GM21786 (cell line): Measurements from ENCODE around the gene NINJ2.
"Not testable (repeated sequence)": the region's sequence is repeated elsewhere in the genome, so short reads cannot be mapped to it uniquely, and the experiment has no call there.

Experiments used
- ATAC-seq: cut with Tn5 transposase; IDR thresholded peaks from one replicate; pipeline ENCODE4 v1.9.1; 2021; ENCODE audit not compliant: unreplicated experiment

NINJ2 gene

DNA sequence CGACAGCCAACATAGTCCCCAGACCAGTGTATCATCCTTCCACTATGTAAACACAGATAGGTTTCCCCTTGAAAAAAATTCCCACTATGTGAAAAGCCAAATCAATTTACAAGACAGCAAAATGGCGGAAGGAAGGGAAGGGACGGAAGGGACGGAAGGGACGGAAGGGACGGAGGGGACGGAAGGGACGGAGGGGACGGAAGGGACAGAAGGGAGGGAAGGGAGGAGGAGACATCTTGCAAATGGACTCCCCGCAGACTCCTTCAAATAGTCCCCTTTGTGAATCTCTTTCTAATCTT is 75.3 kb downstream of the NINJ2 start:
- no peak for ATAC-seq

DNA sequence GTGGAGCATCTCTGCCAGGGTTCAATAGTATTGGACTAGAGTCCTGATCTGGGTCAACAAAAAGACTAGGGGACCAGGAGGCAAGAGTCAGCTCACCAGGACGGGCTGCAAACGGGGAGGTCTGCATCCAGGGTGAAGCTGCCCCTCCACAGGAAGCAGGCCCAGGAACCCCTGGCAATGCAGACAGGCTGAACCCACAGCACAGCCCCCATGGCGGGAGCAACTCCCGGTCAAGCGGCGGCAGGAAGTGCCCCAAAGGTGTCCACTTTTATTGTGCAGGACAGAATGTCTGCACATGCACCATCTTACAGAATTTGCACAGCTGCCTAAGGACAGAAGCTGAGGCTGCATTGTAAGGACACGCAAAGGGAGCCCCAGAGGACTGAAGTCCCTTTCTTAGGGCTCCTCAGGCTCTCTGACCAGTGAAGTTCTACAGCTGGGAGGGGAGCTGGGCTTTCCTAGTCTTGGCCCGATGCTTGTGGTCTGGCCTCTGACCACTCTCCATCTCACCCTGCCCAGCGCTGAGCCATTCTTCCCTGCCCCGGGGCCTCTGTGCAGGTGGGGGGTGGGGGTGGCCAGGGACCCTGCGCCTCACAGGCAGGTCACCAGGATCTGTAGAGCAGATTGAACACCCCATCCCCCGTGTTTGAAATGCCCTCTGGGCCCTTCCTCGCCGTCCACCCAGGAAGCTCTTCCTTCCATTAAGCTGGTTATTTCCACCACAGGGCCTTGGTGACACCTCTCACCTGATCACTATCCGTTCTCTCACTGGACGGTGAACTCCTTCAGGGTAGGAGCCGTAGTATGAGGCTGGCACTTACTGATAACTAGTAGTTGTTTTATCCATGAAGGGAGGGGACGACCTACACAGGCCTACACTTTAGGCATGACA is 75.9 kb downstream of the NINJ2 start:
- ATAC-seq: no peak

DNA sequence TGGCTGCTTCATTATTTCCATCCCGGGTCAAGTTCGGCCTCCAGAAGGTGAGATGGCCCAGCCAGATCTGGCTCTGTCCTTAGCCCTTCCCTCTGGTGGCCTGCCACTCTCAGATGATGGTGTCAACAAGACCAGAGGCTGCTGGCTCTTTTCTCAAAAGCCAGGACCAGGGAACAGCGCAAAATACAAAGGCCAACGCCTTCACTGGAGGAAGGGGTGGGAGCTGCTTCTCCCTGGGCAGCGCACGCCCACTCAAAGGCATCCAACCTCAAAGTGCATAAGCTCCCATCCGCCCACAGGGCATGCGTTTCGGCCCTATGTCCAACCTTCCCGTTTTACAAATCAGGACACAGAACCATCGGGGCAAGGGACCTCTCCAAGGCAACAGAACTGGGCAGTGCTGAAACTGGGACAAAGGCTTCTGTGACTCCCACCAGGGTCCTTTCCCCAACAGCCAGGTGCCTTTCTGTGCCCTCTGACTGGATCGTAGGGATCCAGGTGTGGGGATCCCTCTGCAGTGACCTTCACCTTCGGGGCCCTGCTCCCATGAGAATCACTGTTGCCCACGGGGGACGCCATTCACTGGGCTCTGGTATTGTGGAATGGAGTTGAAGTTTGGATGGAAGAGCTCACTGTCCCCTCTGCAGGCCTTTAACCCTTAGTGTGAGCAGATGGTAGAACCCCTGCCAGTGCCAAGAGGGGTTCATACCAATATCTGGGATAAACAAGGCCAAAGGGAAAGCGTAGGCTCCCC is 76.8 kb downstream of the NINJ2 start:
- no peak for ATAC-seq

DNA sequence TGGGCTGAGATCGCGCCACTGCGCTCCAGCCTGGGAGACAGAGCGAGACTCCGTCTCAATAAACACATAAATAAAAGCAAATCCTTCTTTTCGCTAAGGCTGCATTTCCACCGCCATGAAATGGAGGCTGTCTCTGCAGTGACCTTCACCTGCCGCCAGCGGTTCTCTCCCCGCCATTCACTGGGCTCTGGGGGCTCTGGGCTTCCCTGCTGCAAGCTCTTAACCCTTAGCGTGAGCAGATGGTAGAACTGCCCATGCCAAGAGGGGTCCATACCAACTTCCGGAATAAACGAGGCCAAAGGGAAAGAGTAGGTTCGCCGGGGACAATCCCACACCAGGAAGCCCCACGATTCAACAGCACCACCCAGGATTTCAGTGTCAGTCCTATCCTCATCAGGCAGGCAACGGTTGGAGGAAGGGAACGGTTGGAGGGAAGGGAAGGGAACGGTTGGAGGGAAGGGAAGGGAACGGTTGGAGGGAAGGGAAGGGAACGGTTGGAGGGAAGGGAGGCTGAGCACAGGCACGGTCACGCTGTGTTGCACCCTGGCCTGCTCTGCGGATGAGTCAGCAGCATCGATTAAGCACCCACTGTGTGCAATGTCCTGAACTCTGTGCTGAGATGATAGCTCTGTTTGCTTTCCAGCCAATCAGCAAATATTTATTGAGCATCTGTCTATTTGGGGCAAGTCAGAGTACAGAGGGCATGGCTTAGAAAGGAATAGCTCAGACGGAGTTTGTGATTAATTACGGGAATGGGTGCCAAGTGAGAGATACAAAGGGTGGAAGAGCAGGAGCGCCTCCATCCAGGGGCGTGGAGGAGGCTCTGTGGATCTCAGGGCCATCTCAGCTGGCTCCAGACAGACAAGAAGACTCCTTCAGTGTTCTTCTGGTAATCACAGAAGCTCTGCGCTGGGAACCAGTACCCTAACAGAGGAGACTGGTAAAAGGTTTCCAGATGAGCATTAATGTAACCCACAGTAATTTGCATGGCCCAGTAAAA is 77.9 kb downstream of the NINJ2 start:
- no peak for ATAC-seq

DNA sequence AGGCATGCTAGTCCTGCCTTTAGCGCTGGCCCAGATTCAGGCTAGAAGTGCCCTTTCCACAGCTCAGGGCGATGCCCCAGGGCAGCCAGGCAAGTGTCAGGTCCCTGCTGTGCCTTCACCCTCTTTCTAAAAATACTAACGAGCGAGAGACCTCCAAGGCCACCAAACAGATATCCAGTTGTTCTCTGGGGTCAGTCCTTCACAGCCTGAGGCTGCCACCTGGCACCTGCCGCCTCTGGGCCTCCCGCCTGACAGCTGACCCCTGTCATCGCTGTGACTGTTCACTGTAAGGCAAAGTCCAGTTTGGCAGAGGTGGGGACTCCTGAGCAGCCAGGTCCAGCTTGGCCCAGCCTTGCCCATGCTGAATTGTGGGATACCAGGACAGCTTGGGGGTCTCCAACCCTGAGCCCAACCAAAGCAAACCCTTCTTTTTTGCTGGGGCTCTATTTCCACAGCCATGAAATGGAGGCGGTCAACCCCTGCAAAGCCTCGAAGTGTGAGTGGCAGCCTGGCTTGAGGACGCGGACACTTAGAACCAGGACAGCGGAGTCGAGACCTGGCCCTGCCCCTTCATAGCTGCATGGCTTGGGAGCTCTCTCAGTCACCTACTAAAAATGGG is 79.9 kb downstream of the NINJ2 start:
- no peak for ATAC-seq

DNA sequence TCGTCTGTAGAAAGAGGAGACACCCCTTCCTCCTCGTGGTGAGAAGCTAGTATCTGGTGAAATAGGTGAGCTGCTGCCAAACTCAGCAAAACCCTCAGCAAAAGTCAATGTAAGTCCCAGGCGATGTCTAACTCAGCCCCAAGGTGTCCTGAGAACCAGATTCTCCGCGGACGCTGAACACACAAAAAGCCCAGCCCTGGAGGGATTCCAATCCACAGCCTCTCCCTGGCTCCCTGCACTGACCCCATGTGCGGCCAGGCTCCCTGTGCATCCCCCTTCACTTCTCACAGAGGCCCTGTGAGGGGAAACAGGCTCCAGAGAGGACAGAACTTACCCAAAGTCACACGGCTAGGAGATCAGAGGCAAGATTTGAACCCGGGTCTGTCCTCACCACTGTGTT is 81.5 kb downstream of the NINJ2 start:
- no peak for ATAC-seq

DNA sequence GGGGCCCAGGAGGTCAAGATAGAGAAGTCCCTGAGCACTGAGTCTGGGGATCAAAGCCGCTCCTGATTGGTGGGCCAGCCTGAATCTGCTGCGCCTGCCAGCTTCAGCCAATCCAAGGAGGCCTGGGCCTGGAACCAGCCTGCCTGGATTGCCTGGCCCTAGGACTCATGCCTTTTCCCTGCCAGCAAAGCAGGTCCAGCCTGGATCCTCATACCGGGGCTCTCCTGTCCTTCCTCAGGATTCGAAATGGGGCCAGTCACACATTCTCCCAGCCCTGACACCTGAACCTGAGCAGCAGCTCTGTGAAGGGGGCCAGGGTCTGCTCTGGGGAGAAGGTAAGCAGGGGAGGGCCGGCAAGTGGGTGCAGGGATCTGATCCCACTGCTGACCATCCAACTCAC is 81.9 kb downstream of the NINJ2 start:
- no peak for ATAC-seq

DNA sequence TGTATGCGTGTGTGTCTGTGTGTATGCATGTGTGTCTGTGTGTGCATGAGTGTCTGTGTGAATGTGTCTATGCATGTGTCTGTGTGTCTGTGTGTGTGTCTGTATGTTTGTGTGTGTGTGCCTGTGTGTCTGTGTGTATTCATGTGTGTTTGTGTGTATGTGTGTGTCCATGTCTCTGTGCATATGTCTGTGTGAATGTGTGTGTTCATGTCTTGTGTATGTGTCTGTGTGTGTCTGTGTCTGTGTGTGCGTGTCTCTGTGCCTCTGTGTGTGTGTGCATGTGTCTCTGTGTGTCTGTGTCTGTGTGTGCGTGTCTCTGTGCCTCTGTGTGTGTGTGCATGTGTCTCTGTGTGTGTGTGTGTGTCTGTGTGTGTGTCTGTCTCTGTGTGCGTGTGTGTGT is 82.4 kb downstream of the NINJ2 start:
- no peak for ATAC-seq

DNA sequence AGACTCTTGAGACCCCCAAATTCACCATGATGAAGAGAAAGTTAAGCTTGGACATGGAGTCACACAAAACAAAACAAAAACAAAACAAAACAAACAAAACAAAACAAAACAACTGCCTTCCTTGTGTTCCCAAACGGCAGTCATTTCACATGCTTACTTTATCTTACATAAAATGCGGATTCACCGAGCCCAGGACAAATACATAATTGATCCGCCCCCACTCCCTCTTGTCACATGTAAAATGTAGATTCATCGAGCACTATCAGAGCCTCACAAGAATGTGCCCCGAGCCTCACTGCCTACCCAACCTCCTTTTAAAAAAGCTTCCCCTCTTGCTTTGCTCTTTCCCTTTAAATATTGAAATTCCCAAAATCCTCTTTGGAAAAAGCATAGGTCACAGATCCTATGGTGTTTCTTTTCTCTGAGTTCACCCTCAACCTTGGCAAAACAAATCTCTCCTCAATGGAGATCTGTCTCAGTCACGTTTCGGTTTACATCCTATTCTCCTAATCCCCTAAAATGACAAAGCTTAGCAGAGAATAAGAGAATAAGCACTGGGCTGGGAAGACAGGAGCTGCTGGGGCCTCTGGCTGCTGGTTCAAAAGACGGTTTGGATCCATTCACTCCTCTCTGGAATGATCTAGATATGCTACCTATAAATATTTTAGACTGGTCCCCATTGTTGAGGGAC is 83.7 kb downstream of the NINJ2 start:
- ATAC-seq: no peak

DNA sequence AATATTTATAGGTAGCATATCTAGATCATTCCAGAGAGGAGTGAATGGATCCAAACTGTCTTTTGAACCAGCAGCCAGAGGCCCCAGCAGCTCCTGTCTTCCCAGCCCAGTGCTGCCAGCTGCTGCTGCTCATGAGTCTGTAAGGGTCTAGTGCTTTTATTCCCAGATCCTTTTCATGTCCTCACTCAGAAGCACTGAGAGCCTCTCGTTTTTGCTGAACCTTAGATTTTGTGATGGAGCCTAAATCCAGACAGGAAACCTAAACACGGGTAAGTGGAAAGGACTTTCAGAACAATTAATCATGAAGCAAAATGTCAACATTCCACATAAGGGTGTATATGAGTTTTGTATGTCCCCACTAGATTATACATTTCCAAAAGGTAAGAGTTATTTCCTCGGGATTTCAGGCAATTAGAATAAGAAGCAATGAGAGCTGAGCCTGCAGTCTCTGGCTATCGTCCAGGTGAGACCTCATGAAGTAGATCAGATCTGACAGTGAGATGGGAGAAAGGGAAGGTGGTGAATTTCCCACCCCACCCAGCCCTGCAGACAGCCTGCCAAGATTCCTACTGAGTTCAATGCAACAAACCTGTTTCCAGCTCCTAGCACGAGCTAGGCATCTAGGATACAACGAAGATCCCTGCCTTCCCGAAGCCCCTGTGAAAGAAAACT is 84.4 kb downstream of the NINJ2 start:
- ATAC-seq: no peak

DNA sequence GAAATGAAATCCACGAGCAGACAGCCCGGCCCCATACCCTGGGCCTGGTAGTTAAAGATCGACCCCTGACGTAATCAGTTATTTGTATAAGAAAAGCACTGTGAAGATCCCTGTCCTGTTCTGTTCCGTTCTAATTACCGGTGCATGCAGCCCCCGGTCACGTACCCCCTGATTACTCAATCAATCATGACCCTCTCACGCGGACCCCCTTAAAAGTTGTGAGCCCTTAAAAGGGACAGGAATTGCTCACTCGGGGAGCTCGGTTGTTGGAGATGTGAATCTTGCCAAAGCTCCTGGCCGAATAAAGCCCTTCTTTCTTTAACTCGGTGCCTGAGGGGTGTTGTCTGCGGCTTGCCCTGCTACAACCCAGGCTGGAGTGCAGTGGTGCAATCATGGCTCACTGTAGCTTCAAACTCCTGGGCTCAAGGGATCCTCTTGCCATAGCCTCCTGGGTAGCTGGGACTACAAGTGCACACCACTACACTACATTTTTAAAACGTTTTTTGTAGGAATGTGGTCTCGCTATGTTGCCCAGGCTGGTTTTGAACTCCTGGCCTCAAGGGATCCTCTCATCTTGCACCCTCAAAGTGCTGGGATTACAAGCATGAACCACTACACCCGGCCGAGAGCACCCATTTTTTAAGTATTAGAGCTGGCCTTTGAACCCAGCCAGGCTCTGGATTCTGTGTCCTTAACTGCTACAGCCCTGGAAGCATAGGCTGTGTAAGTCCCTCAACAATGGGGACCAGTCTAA is 85.1 kb downstream of the NINJ2 start:
- not testable (repeated sequence) for ATAC-seq

DNA sequence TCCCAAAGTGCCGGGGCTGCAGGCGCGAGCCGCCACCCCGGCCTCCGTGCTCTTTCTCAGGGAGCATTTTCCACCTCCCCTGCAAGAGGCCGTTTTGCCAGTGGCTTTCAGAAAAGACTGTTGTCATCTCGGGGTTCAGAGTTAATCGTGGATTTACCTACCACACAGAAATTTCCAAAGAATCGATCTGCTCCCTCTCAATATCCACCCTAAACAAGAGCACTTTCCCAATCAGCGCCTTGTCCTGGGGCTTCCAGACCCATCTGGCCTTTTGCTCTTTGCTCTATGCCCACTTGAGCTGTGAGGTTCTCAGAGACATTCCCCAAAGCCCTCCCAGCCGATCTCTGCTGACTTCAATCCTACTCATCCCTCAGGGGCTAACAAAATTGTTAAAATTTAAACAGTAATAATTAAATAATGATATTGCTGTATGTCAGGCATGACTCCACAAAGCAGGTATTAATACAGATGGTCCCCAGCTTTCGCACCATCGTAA is 86.6 kb downstream of the NINJ2 start:
- no peak for ATAC-seq

DNA sequence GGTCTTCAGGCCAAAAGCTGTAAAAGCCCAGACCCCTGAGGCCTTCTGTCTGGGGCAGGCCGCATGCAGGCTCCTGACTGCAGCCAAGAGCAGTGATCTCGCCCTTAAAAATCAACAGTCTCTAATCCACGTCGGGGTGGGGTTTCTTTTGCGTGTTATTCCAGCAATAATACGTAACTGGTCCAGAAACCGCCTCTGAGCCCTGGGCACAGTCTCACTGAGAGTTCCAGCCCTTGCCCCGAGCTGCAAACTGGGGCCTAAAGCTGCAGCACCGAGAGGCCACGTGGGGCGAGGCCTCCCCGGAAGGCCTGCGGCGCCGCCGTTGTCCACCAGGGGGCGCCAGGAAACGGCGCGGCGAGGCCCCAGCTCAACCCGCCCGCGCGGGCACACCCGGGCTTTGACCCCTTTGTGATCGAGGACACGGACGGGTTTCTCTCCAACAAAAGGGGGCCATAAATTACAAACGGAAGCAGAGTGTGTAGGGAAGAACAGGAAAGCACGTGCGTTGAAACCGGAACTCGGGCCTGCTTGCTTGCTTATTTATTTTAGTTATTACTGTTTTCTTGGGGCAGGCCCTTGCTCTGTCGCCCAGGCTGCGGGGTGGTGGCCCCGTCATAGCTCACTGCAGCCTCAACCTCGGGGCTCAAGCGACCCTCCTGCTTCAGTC is 87.2 kb downstream of the NINJ2 start:
- no peak for ATAC-seq

DNA sequence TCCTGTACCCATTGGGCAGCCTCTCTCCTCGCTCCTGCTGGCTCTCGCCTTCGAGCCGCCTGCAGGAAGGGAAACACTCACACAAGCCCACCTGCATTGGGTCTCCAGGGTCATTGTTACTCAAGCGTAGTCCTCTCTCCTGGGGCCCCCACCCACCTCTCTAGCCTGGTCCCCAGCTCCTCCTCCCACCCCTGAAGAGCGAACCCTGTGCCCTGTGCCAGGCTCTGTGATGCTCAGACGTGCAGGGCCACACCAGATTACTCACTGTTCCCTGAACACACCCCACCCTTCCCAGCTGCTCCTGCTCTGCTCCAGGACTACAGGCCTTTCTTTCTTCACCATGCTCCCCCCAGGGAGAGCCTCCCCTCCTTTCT is 88.1 kb downstream of the NINJ2 start:
- no peak for ATAC-seq

DNA sequence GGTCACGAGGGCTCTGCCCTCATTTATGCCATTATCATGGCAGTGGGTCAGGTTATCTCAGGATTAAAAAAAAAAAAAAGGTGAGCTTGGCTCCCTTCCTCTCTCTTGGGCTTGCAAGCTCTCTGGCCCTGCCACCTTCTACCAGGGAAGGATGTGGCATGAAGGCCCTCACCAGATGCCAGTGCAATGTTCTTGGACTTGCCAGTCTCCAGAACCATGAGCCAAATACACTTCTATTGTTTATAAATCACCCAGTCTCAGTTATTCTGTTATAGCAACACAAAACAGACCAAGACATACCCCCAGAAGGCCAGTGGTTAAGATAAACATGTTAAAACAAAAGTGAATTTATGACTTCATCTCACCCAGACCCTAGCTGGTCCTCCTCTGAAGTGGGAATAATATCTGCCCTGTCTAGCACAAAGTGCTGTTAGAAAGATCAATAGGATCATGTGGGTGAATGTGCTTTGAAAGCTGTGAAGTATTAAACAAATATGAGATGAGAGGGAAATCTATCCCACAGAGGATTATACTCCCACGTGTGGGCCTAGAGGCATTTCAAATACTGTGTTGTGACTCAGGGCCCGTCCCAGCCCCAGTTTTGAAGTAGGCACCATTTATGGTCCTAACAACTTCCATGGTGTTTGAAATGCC is 88.6 kb downstream of the NINJ2 start:
- ATAC-seq: no peak

DNA sequence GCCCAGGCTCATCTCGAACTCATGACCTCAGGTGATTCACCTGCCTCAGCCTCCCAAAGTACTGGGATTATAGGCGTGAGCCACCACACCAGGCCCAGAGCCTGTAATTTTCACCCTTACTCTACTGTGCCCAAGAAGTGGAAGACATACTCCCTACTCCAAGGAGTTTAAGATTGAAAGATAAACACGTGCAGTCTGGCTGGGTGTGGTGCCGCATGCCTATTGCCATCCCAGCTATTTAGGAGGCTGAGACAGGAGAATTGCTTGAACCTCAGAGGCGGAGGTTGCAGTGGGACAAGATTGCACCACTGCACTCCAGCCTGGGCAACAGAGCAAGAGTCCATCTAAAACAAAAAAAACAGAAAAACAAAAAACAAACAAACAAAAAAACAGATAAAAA is 90.0 kb downstream of the NINJ2 start:
- ATAC-seq: no peak

DNA sequence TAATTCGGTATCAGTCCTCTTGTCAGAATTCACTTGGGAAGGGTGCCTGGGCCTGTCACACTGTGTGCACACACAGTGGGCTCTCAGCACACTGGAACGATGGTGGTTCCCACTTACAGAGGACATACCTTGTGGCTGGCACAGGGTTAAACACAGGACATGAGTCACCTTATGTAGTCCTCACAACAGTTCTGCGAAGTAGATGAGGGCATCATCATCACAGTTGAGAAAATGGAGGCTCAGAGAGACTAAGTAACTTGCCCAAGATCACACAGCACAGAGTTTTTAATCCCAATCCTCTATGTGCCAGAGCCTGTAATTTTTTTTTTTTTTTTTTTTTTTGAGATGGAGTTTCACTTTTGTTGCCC is 90.7 kb downstream of the NINJ2 start:
- no peak for ATAC-seq
